ENCODE measurements around the gene CCDC191.

CCDC191 gene

DNA sequence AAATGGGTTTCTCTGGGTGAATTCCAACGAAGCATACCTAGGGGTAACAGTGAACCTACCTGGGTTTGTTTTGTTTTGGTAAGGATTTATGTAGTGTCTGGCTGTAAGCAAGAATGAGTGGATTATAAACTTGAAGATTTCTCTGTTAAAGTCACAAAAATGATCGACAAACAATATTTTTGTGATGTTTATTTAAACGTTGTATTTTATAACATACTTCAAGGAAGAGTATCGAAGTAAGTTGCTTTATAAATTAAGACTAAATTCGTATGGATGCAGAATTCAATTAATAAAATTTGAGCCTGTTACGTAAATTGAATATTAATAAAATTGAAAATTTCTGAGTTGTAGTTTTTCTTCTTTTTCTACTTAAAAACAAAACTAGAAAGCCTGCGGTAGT, 109.5 kb downstream of the CCDC191 start:
- ChIA-PET POLR2A (ENCODE audit: low non-redundant PET) (no interaction called here), CTCF (no interaction called here)
- DNase-seq (ENCODE audit: low spot score) = no peak
- TF ChIP-seq CTCF (conservative IDR thresholded peaks at IDR 0.05; ENCODE audit: low read depth) = no peak
- H3K27ac ChIP-seq = no peak overlapping the region

DNA sequence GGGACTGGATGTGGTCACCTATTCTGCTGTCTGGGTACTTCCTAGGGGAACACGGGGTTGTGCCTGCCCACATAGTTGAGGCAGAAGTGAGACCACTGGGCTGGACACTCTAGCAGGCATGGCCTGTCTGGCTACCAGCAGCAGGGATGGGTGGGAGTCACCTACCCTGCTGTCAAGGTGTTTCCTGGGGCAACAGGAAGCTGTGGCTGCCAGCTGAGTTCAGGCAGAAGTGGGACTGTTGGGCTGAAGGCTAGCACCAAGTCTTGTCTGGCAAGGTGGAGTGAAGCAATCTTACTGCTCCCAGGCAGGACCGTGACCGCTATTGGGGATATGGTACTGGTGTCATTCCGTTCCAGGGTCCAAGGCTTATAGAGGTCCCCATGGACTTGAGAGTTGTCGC, 128.8 kb downstream of the CCDC191 start:
- ChIA-PET POLR2A (ENCODE audit: low non-redundant PET) (no interaction called here), CTCF (no interaction called here)
- no peak for TF ChIP-seq CTCF (conservative IDR thresholded peaks at IDR 0.05; ENCODE audit: low read depth)
- no peak for DNase-seq (ENCODE audit: low spot score)
- no peak overlapping the region for H3K27ac ChIP-seq

- TF ChIP-seq CTCF (conservative IDR thresholded peaks at IDR 0.05; ENCODE audit: low read depth) = no peak
- ChIA-PET POLR2A (ENCODE audit: low non-redundant PET) (no interaction called here), CTCF (interaction anchor here (0.7 to 3.0 kb wide), 4 partner anchors 70 to 215 kb away, joined by 3 to 38 read pairs (median 8); partner anchors contain the start of gene GRAMD1C)
- peak; percentile 10 for DNase-seq (ENCODE audit: low spot score)
- H3K27ac ChIP-seq = no peak overlapping the region
These were observed 141.7 kb downstream of the CCDC191 start for GRCh38 chr3:113914646-113915045.
